Right lobe of liver (tissue), 6 donors: ENCODE data around the gene LAMB1. TPM values are rescaled to one million over a fixed set of nuclear protein-coding genes. Genes with fewer than 3 reads are reported as not detected.

ENCODE experiments used
- ATAC-seq, 4 donors: fragments of 200-7000 bp; cut with Tn5 transposase; one replicate each; pipeline ENCODE4 v1.9.1; 2020; ENCODE audit warnings: mild to moderate bottlenecking in 4 of 4, moderate library complexity in 4 of 4
- DNase-seq, 3 donors: peaks; one replicate each; pipeline ENCODE4 v3.0.0-alpha.2; 2020
- H3K27ac ChIP-seq, 3 donors: fragments of 200-600 bp; one replicate each; pipeline ENCODE4 v1.8.0; 2022
- H3K27me3 ChIP-seq, 2 donors: fragments of 200-600 bp; one replicate each; pipeline ENCODE4 v1.8.0; 2022
- H3K36me3 ChIP-seq, 4 donors: fragments of 200-600 bp; sonication (generic) in 1 of 4; one replicate each; pipeline versions ENCODE4 v1.5.1 to v1.8.0; 2017 to 2022; ENCODE audit warnings: control low read depth in 1 of 4
- H3K4me1 ChIP-seq, 4 donors: fragments of 200-600 bp; sonication (generic) in 1 of 4; one replicate each; pipeline versions ENCODE4 v1.5.1 to v1.8.0; 2017 to 2022; ENCODE audit warnings: control low read depth in 1 of 4
- H3K4me3 ChIP-seq, 3 donors: fragments of 200-600 bp; one replicate each; pipeline ENCODE4 v1.8.0; 2022
- H3K9me3 ChIP-seq, 4 donors: fragments of 200-600 bp; sonication (generic) in 1 of 4; one replicate each; pipeline versions ENCODE4 v1.5.1 to v1.8.0; 2017 to 2022; ENCODE audit warnings: control low read depth in 1 of 4
- POLR2A ChIP-seq: fragments of 450-650 bp; IDR thresholded peaks from one replicate; pipeline ENCODE4 v1.6.1; 2017; ENCODE audit warnings: antibody characterized with exemption, mild to moderate bottlenecking
- WGBS: methylation state at CpG from one replicate; pipeline ENCODE4 v1.1.6; 2018; ENCODE audit warnings: low coverage, low lambda C conversion rate; ENCODE audit not compliant: insufficient coverage; ENCODE audit errors: missing lambda C conversion rate; 5-methylcytosine and 5-hydroxymethylcytosine counted together
- intact Hi-C, 2 donors: fragments of 100-400 bp; cut with DNase I; formaldehyde crosslinking; loops; one replicate each; pipeline versions ENCODE4 v1.11.2 to v1.14.1; 2022
- total RNA-seq, 6 experiments: library from RNA; depleted of rRNA in 2 of 6; stranded (reverse); fragments of >200 nt in 2 of 6; fragmentation: NEBNext Ultra II Directional in 3 of 6; extraction: Animal tissue kit (Norgen Biotek cat#: 25700) in 3 of 6; gene quantifications; one replicate each; pipeline versions ENCODE4 v1.1.0 to v1.2.4, GENCODE V29; 2016 to 2023
- TF ChIP-seq, protein P1 (sequence below), 4 donors: fragments of 200-600 bp in 3 of 4; fragments of 450-650 bp in 1 of 4; IDR thresholded peaks; one replicate each; pipeline versions ENCODE4 v1.5.1 to v1.8.0; 2016 to 2022; ENCODE audit warnings: antibody characterized with exemption in 4 of 4, mild to moderate bottlenecking in 2 of 4
- donor health status: DM: no; HTN: yes; CAD: no.
- donor health status: DM: no; HTN: no; CAD: no.
- donor health status: DM: no; HTN: no; CAD: no.
- donor health status: DM: no; HTN: yes; CAD: no.
- donor health status: DM: no; HTN: yes; CAD: no.

Gene LAMB1
- total RNA-seq, 6 experiments from 2014 or later: 14.9 to 61.0 (median 28.9) TPM

DNA sequence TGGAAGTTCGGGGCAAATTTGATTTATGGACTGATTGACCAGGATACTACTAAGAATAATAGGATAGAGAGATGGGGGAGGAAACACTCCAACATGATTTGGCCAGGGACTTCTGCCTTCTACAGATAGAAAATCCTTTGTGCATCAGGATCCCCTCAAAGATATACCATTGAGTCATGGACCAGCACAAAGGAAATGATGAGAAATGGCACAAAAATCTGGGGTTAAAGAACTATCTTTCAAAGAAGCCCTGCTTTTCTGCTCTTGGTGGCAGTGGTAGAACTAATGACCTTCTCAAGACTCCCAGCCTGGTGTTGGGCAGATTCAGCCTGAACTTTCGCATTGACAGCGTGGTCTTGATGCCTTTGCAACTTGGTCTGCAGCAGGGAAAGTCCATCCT, 27.6 kb upstream of the LAMB1 start:
- ATAC-seq (no peak), DNase-seq (no peak)
- H3K4me3 ChIP-seq: no peak overlapping the region
- no peaks in the 10 kb centered on the region for H3K9me3 ChIP-seq
- no peak overlapping the region for H3K27ac ChIP-seq
- intact Hi-C loops: no loop called here
- H3K4me1 ChIP-seq: no peaks in the 10 kb centered on the region
- H3K27me3 ChIP-seq: no peaks in the 10 kb centered on the region
- H3K36me3 ChIP-seq: no peaks in the 10 kb centered on the region
- TF ChIP-seq, protein P1, sequence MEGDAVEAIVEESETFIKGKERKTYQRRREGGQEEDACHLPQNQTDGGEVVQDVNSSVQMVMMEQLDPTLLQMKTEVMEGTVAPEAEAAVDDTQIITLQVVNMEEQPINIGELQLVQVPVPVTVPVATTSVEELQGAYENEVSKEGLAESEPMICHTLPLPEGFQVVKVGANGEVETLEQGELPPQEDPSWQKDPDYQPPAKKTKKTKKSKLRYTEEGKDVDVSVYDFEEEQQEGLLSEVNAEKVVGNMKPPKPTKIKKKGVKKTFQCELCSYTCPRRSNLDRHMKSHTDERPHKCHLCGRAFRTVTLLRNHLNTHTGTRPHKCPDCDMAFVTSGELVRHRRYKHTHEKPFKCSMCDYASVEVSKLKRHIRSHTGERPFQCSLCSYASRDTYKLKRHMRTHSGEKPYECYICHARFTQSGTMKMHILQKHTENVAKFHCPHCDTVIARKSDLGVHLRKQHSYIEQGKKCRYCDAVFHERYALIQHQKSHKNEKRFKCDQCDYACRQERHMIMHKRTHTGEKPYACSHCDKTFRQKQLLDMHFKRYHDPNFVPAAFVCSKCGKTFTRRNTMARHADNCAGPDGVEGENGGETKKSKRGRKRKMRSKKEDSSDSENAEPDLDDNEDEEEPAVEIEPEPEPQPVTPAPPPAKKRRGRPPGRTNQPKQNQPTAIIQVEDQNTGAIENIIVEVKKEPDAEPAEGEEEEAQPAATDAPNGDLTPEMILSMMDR (IDR thresholded peaks at IDR 0.05): no peak
- no peak for TF ChIP-seq POLR2A
- WGBS: 76% methylated on average over 2 of the region's 3 CpGs

DNA sequence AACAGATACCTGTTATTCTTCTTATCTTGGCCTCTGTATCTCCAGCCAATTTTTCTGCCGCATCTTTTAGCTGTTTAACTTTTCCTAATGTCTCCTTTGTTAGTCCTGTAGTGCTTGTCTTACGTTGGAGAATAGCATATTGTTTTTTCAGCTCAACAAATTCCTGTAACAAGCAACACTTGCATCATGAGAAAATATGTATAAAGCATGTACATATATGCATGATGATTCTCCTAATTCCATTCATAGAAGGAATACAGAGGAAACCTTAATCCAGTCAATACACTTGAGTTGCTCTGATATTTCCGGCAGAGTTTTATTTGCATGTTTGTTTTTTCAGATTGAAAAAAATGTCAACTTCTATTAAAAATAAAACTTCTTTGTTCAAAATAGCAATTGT, 26.1 kb upstream of the LAMB1 start:
- no peak for TF ChIP-seq POLR2A
- TF ChIP-seq, protein P1 (IDR thresholded peaks at IDR 0.05): no peak
- intact Hi-C loops: no loop called here
- Histone ChIP-seq H3K4me3 (no peak overlapping the region), H3K27me3 (no peaks in the 10 kb centered on the region), H3K9me3 (no peaks in the 10 kb centered on the region), H3K27ac (no peak overlapping the region), H3K36me3 (no peaks in the 10 kb centered on the region), H3K4me1 (no peaks in the 10 kb centered on the region)
- 84% methylated on average over 3 of the region's 3 CpGs for WGBS
- ATAC-seq (no peak), DNase-seq (no peak)

DNA sequence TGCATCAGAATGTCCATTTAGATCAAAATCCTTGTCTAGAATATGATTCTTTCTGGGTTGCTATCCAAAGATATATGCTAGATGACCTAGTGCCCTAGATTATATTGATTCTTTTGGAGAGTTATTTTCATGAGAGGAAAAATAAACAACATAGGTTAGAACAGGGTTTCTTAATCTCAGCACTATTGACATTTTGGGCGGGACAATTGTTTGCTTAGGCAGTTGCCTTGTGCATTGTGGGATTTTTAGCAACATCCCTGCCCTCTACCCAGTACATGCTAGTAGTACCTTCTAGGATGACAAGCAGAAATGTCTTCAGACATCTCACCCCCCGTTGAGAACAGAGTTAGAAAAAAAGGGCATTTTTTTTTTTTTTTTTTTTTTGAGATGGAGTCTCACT, 25.1 kb upstream of the LAMB1 start:
- DNase-seq: peak in 1 of 3 donors; percentile 50
- no peak for TF ChIP-seq POLR2A
- TF ChIP-seq, protein P1 (IDR thresholded peaks at IDR 0.05): no peak
- H3K9me3 ChIP-seq: no peaks in the 10 kb centered on the region
- peak; percentile 76 to 97 (median 92) for ATAC-seq
- no peak overlapping the region for H3K27ac ChIP-seq
- WGBS: 41% methylated on average over 2 of the region's 2 CpGs
- H3K27me3 ChIP-seq: no peaks in the 10 kb centered on the region
- no peak overlapping the region for H3K4me3 ChIP-seq
- H3K36me3 ChIP-seq: no peaks in the 10 kb centered on the region
- intact Hi-C loops: no loop called here
- no peaks in the 10 kb centered on the region for H3K4me1 ChIP-seq

DNA sequence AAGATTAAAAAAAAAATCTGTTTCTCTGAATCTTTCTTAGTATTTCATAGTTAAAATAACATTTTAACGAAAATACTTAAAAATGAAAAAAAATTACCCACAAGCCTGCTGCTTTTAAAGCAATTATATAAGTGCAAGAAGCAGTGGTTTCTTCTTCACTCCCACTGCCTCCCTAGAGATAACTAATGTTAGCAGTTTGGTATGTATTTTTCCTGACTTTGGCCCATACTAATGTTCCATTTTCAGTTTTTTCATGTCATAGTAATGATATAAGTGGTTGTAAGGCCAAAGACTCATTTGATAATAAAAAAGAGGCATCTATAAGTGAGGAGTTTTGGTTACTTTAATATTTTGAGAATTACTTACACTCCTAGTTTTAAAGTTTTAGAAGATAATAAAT, 24.3 kb upstream of the LAMB1 start:
- H3K4me3 ChIP-seq: no peak overlapping the region
- ATAC-seq (no peak), DNase-seq (no peak)
- H3K4me1 ChIP-seq: no peaks in the 10 kb centered on the region
- no peak overlapping the region for H3K27ac ChIP-seq
- no peaks in the 10 kb centered on the region for H3K36me3 ChIP-seq
- no peaks in the 10 kb centered on the region for H3K27me3 ChIP-seq
- no peak for TF ChIP-seq POLR2A
- TF ChIP-seq, protein P1 (IDR thresholded peaks at IDR 0.05): no peak
- WGBS: 52% methylated on average over 1 of the region's 1 CpG
- intact Hi-C loops: no loop called here
- H3K9me3 ChIP-seq: no peaks in the 10 kb centered on the region

DNA sequence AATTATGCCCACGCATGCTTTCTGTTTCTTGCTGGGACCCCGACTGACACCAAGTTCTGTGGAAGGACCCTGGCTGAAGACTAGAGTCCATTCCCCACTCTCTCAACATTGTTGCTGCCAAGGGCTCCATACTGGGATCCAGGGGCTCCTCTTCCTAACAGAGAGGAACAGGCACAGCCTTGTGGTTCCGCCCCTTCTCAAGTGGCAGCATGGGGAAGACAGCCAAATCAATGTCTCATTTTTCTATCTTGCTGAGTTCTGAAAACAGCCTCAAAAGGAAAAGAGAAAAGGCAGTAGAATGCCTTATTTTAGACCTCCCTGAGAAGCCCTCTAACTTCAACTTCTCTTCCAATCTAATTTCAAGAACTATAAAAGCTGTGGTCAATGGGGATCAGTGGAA, 23.7 kb upstream of the LAMB1 start:
- DNase-seq: no peak
- Histone ChIP-seq H3K27ac (no peak overlapping the region), H3K4me3 (no peak overlapping the region), H3K27me3 (no peaks in the 10 kb centered on the region), H3K4me1 (no peaks in the 10 kb centered on the region), H3K9me3 (no peaks in the 10 kb centered on the region), H3K36me3 (no peaks in the 10 kb centered on the region)
- ATAC-seq: no peak
- intact Hi-C loops: no loop called here
- 93% methylated on average over 3 of the region's 3 CpGs for WGBS
- TF ChIP-seq, protein P1 (IDR thresholded peaks at IDR 0.05): no peak
- no peak for TF ChIP-seq POLR2A
